ENCODE measurements around the gene AK9. TPM values are rescaled to one million over a fixed set of nuclear protein-coding genes. Genes with fewer than 3 reads are reported as not detected.

Gene AK9
- total RNA-seq, 2 experiments from 2014 or later = 2.9 to 3.1 TPM

GRCh38 chr6:109508166-109508860, 182.7 kb downstream of the AK9 start:
- peaks cover 1% of the 10 kb centered on the region for H3K36me3 Mint-ChIP-seq (ENCODE audit: low read depth)
- no peak for DNase-seq
- H3K27ac Mint-ChIP-seq = no peak overlapping the region
- H3K27me3 Mint-ChIP-seq (ENCODE audit: low read depth) = peaks cover 10% of the 10 kb centered on the region
- ATAC-seq = no peak
- no peaks in the 10 kb centered on the region for H3K9me3 Mint-ChIP-seq (ENCODE audit: insufficient read depth)
- ChIA-PET CTCF (interaction anchor here (2.4 to 3.1 kb wide), 2 partner anchors 13 to 532 kb away, joined by 9 to 11 read pairs; no protein-coding TSS in a partner anchor), POLR2A (no interaction called here)
- H3K4me3 Mint-ChIP-seq = no peak overlapping the region
- H3K4me1 Mint-ChIP-seq (ENCODE audit: low read depth) = no peaks in the 10 kb centered on the region

- CTCF ChIA-PET = interaction anchor here (1.0 to 3.1 kb wide), 5 partner anchors 10 to 532 kb away, joined by 3 to 11 read pairs (median 5); no protein-coding TSS in a partner anchor
- no peak overlapping the region for H3K4me3 Mint-ChIP-seq
- POLR2A ChIA-PET = interaction anchor here (0.5 to 1.8 kb wide), 4 partner anchors 11 to 52 kb away, joined by 3 to 6 read pairs (median 3); no protein-coding TSS in a partner anchor
- DNase-seq (no peak), ATAC-seq (no peak)
- H3K27ac Mint-ChIP-seq = no peak overlapping the region
- peaks cover 1% of the 10 kb centered on the region for H3K36me3 Mint-ChIP-seq (ENCODE audit: low read depth)
- H3K27me3 Mint-ChIP-seq (ENCODE audit: low read depth) = peaks cover 10% of the 10 kb centered on the region
- H3K9me3 Mint-ChIP-seq (ENCODE audit: insufficient read depth) = no peaks in the 10 kb centered on the region
- no peaks in the 10 kb centered on the region for H3K4me1 Mint-ChIP-seq (ENCODE audit: low read depth)
Observed at GRCh38 chr6:109507490-109508072, 183.4 kb downstream of the AK9 start.

GRCh38 chr6:109506841-109507240, 184.2 kb downstream of the AK9 start:
- Mint-ChIP-seq H3K4me3 (no peak overlapping the region), H3K9me3 (ENCODE audit: insufficient read depth) (no peaks in the 10 kb centered on the region), H3K36me3 (ENCODE audit: low read depth) (peaks cover 1% of the 10 kb centered on the region), H3K4me1 (ENCODE audit: low read depth) (no peaks in the 10 kb centered on the region), H3K27ac (no peak overlapping the region), H3K27me3 (ENCODE audit: low read depth) (peaks cover 10% of the 10 kb centered on the region)
- ChIA-PET CTCF (interaction anchor here (0.7 to 2.4 kb wide), 5 partner anchors 9 to 533 kb away, joined by 3 to 9 read pairs (median 4); no protein-coding TSS in a partner anchor), POLR2A (interaction anchor here (0.5 to 1.8 kb wide), 4 partner anchors 11 to 52 kb away, joined by 3 to 6 read pairs (median 3); no protein-coding TSS in a partner anchor)
- no peak for ATAC-seq
- DNase-seq = no peak

GRCh38 chr6:109506314-109506713, 184.7 kb downstream of the AK9 start:
- ChIA-PET CTCF (interaction anchor here (1.1 to 2.4 kb wide), 3 partner anchors 9 to 534 kb away, joined by 4 to 9 read pairs (median 5); no protein-coding TSS in a partner anchor), POLR2A (interaction anchor here (1.0 to 1.8 kb wide), 2 partner anchors 10 to 15 kb away, joined by 3 to 6 read pairs; no protein-coding TSS in a partner anchor)
- H3K4me1 Mint-ChIP-seq (ENCODE audit: low read depth) = no peaks in the 10 kb centered on the region

GRCh38 chr6:109503327-109504224, 187.4 kb downstream of the AK9 start:
- Mint-ChIP-seq H3K36me3 (ENCODE audit: low read depth) (no peaks in the 10 kb centered on the region), H3K4me3 (no peak overlapping the region), H3K4me1 (ENCODE audit: low read depth) (no peaks in the 10 kb centered on the region), H3K9me3 (ENCODE audit: insufficient read depth) (no peaks in the 10 kb centered on the region), H3K27me3 (ENCODE audit: low read depth) (peaks cover 12% of the 10 kb centered on the region), H3K27ac (no peak overlapping the region)
- ChIA-PET POLR2A (interaction anchor here (1.1 kb wide), 1 partner anchor 133 kb away, joined by 3 read pairs; no protein-coding TSS in a partner anchor), CTCF (interaction anchor here (2.0 kb wide), 1 partner anchor 12 kb away, joined by 5 read pairs; no protein-coding TSS in a partner anchor)
- DNase-seq (no peak), ATAC-seq (no peak)

More at GRCh38 chr6:109506314-109506713, 184.7 kb downstream of the AK9 start:
- H3K36me3 Mint-ChIP-seq (ENCODE audit: low read depth) = peaks cover 1% of the 10 kb centered on the region
- peaks cover 10% of the 10 kb centered on the region for H3K27me3 Mint-ChIP-seq (ENCODE audit: low read depth)
- ATAC-seq (no peak), DNase-seq (no peak)
- H3K27ac Mint-ChIP-seq = no peak overlapping the region
- no peaks in the 10 kb centered on the region for H3K9me3 Mint-ChIP-seq (ENCODE audit: insufficient read depth)
- no peak overlapping the region for H3K4me3 Mint-ChIP-seq

- H3K9me3 Mint-ChIP-seq (ENCODE audit: insufficient read depth) = no peaks in the 10 kb centered on the region
- DNase-seq = no peak
- no peak overlapping the region for H3K4me3 Mint-ChIP-seq
- ChIA-PET CTCF (no interaction called here), POLR2A (no interaction called here)
- H3K27ac Mint-ChIP-seq = no peak overlapping the region
- peaks cover 5% of the 10 kb centered on the region for H3K27me3 Mint-ChIP-seq (ENCODE audit: low read depth)
- H3K4me1 Mint-ChIP-seq (ENCODE audit: low read depth) = peaks cover 15% of the 10 kb centered on the region
- H3K36me3 Mint-ChIP-seq (ENCODE audit: low read depth) = no peaks in the 10 kb centered on the region
- ATAC-seq = no peak
Observed at GRCh38 chr6:109498936-109499335, 192.1 kb downstream of the AK9 start.

- Mint-ChIP-seq H3K36me3 (ENCODE audit: low read depth) (no peaks in the 10 kb centered on the region), H3K27ac (no peak overlapping the region), H3K4me3 (no peak overlapping the region), H3K4me1 (ENCODE audit: low read depth) (peaks cover 17% of the 10 kb centered on the region), H3K27me3 (ENCODE audit: low read depth) (peaks cover 8% of the 10 kb centered on the region), H3K9me3 (ENCODE audit: insufficient read depth) (no peaks in the 10 kb centered on the region)
- ChIA-PET POLR2A (no interaction called here), CTCF (interaction anchor here (1.3 to 1.6 kb wide), 2 partner anchors 9 to 30 kb away, joined by 4 read pairs; no protein-coding TSS in a partner anchor)
- no peak for ATAC-seq
- DNase-seq = no peak
Observed at GRCh38 chr6:109498052-109498451, 192.9 kb downstream of the AK9 start.

- POLR2A ChIA-PET = interaction anchor here (0.6 to 1.4 kb wide), 2 partner anchors 11 to 25 kb away, joined by 3 to 5 read pairs; no protein-coding TSS in a partner anchor
- DNase-seq (no peak), ATAC-seq (no peak)
- H3K4me1 Mint-ChIP-seq (ENCODE audit: low read depth) = peaks cover 26% of the 10 kb centered on the region
- H3K27me3 Mint-ChIP-seq (ENCODE audit: low read depth) = peaks cover 8% of the 10 kb centered on the region
- no peaks in the 10 kb centered on the region for H3K36me3 Mint-ChIP-seq (ENCODE audit: low read depth)
- CTCF ChIA-PET = interaction anchor here (0.7 to 2.4 kb wide), 4 partner anchors 13 to 543 kb away, joined by 3 to 11 read pairs (median 4); no protein-coding TSS in a partner anchor
- peak overlapping the region; percentile 0 for H3K27ac Mint-ChIP-seq
- H3K9me3 Mint-ChIP-seq (ENCODE audit: insufficient read depth) = no peaks in the 10 kb centered on the region
- no peak overlapping the region for H3K4me3 Mint-ChIP-seq
Observed at GRCh38 chr6:109496036-109496772, 194.8 kb downstream of the AK9 start.

GRCh38 chr6:109493865-109494264, 197.1 kb downstream of the AK9 start:
- POLR2A ChIA-PET = no interaction called here
- H3K4me3 Mint-ChIP-seq = no peak overlapping the region

GRCh38 chr6:109491207-109491938, 199.6 kb downstream of the AK9 start:
- ATAC-seq = peak; percentile 97
- H3K27me3 Mint-ChIP-seq (ENCODE audit: low read depth) = peaks cover 9% of the 10 kb centered on the region
- ChIA-PET CTCF (interaction anchor here (0.6 to 2.3 kb wide), 20 partner anchors 9 to 1674 kb away, joined by 3 to 20 read pairs (median 4); partner anchors contain the start of genes CD164 and ZBTB24), POLR2A (interaction anchor here (0.8 to 2.5 kb wide), 14 partner anchors 9 to 114 kb away, joined by 3 to 19 read pairs (median 6); partner anchors contain the start of genes CD164, MICAL1, PPIL6 and SMPD2)
- DNase-seq = peak; percentile 66
- peak overlapping the region; percentile 56 for H3K4me3 Mint-ChIP-seq
- peak overlapping the region; percentile 94 for H3K27ac Mint-ChIP-seq
- peaks cover 32% of the 10 kb centered on the region for H3K4me1 Mint-ChIP-seq (ENCODE audit: low read depth)
- H3K9me3 Mint-ChIP-seq (ENCODE audit: insufficient read depth) = no peaks in the 10 kb centered on the region
- no peaks in the 10 kb centered on the region for H3K36me3 Mint-ChIP-seq (ENCODE audit: low read depth)

More at GRCh38 chr6:109493865-109494264, 197.1 kb downstream of the AK9 start:
- DNase-seq (no peak), ATAC-seq (no peak)
- Mint-ChIP-seq H3K27ac (no peak overlapping the region), H3K36me3 (ENCODE audit: low read depth) (no peaks in the 10 kb centered on the region), H3K27me3 (ENCODE audit: low read depth) (peaks cover 6% of the 10 kb centered on the region), H3K9me3 (ENCODE audit: insufficient read depth) (no peaks in the 10 kb centered on the region), H3K4me1 (ENCODE audit: low read depth) (peaks cover 39% of the 10 kb centered on the region)
- CTCF ChIA-PET = interaction anchor here (2.5 kb wide), 1 partner anchor 546 kb away, joined by 5 read pairs; no protein-coding TSS in a partner anchor

Data from activated CD8-positive, alpha-beta T cell treated with anti-CD3 and anti-CD28 coated beads, Interleukin-2, amount 10 ng/mL, durations not matched to agents 7 days and 5 days (primary cell).